Heart left ventricle (tissue), 16 donors: ENCODE measurements around the gene RARRES2. TPM values are rescaled to one million over a fixed set of nuclear protein-coding genes. Genes with fewer than 3 reads are reported as not detected.
A peak's percentile ranks its signal among the peaks of the same experiment; 100 is the strongest.

Experiments
- ATAC-seq, 4 donors: fragments of 200-7000 bp; cut with Tn5 transposase; one replicate each; pipeline ENCODE4 v1.9.1; 2020 to 2022; ENCODE audit warnings: moderate library complexity in 4 of 4, mild to moderate bottlenecking in 3 of 4, moderate number of reproducible peaks in 1 of 4
- DNase-seq, 5 donors: peaks; one replicate each; pipeline ENCODE4 v3.0.0-alpha.2; 2020
- H3K27ac ChIP-seq, 12 donors: fragments of 200-600 bp; sonication (generic) in 4 of 12; one replicate each; pipeline versions ENCODE4 v1.5.0 to v1.8.0; 2016 to 2022; ENCODE audit warnings: mild to moderate bottlenecking in 2 of 12
- H3K27me3 ChIP-seq, 9 donors: fragments of 200-600 bp; sonication (generic) in 2 of 9; one replicate each; pipeline versions ENCODE4 v1.5.1 to v1.8.0; 2016 to 2022; ENCODE audit warnings: mild to moderate bottlenecking in 3 of 9
- H3K36me3 ChIP-seq, 9 donors: fragments of 200-600 bp; sonication (generic) in 2 of 9; one replicate each; pipeline versions ENCODE4 v1.5.0 to v1.8.0; 2018 to 2022; ENCODE audit warnings: mild to moderate bottlenecking in 2 of 9
- H3K4me1 ChIP-seq, 12 donors: fragments of 200-600 bp; sonication (generic) in 4 of 12; one replicate each; pipeline versions ENCODE4 v1.5.0 to v1.8.0; 2016 to 2022; ENCODE audit warnings: mild to moderate bottlenecking in 3 of 12
- H3K4me3 ChIP-seq, 12 donors: fragments of 200-600 bp; sonication (generic) in 4 of 12; one replicate each; pipeline versions ENCODE4 v1.5.0 to v1.8.0; 2017 to 2022; ENCODE audit warnings: mild to moderate bottlenecking in 9 of 12, moderate library complexity in 4 of 12
- H3K9me3 ChIP-seq, 12 donors: fragments of 200-600 bp; sonication (generic) in 4 of 12; one replicate each; pipeline versions ENCODE4 v1.5.0 to v1.8.0; 2016 to 2022; ENCODE audit warnings: mild to moderate bottlenecking in 1 of 12
- POLR2A ChIP-seq, 2 donors: fragments of 450-650 bp; IDR thresholded peaks; one replicate each; pipeline ENCODE4 v1.6.1; 2017; ENCODE audit warnings: antibody characterized with exemption in 2 of 2, mild to moderate bottlenecking in 2 of 2, moderate library complexity in 2 of 2
- WGBS, 4 donors: extraction: QIAGEN DNeasy Blood & Tissue Kit in 2 of 4; methylation state at CpG; one replicate each; pipeline versions ENCODE4 v1.1.5 to v1.1.7; 2013 to 2018; 5-methylcytosine and 5-hydroxymethylcytosine counted together
- intact Hi-C, 10 donors: fragments of 100-400 bp; cut with DNase I; formaldehyde crosslinking; loops; one replicate each; pipeline versions ENCODE4 v1.11.1 to v1.14.2; 2022
- polyA plus RNA-seq, 2 donors: library from polyadenylated mRNA; stranded (reverse); fragments of 200-250 nt; gene quantifications; one replicate each; pipeline ENCODE4 v1.2.3, GENCODE V29; 2013
- total RNA-seq, 9 donors: library from RNA; depleted of rRNA in 2 of 9; stranded (reverse); fragments of >200 nt in 2 of 9; fragmentation: NEBNext Ultra II Directional in 3 of 9; extraction: Animal tissue kit (Norgen Biotek cat#: 25700) in 3 of 9; gene quantifications; one replicate each; pipeline versions ENCODE4 v1.1.0 to v1.2.4, GENCODE V29; 2016 to 2023
- TF ChIP-seq, protein P1 (sequence below), 12 donors: fragments of 200-600 bp; sonication (generic) in 4 of 12; IDR thresholded peaks; one replicate each; pipeline versions ENCODE4 v1.5.0 to v1.8.0; 2018 to 2022; ENCODE audit warnings: antibody characterized with exemption in 12 of 12, mild to moderate bottlenecking in 5 of 12
- donor health status: ischemic (EF 13 %, LVEDD 7.1; RV severe dilation, severe dysfunction).
- donor health status: healthy with polysubstance abuse.
- donor health status: DM: no; HTN: yes; CAD: no.
- donor health status: DM: no; HTN: no; CAD: no.
- donor health status: ischemic (EF 25% LVEDD 6.9; RV normal size, moderate dysfunction).
- donor health status: ischemic (EF 25% LVEDD 5.7; RV mildly dilated, moderate dysfunction).
- donor health status: healthy.
- donor health status: DM: yes; HTN: yes; CAD: no.
- donor health status: ischemic (EF 35%, LVEDD 5.7; RV mildly dilated, moderate dysfunction).
- donor health status: nonischemic (EF 11% LVEDD 7.7; RV severe dilation, severe dysfunction).
- donor health status: DM: yes; HTN: yes; CAD: no.
- donor health status: PGD.
- donor health status: ischemic (EF 29% LVEDD 5.4; RV normal size, mild dysfunction).
- donor health status: nonischemic (EF 23%, LVEDD 6.1; RV moderate dilation, normal function).

Gene RARRES2
- total and polyA plus RNA-seq, 11 donors = 3.9 to 108 (median 12.6) TPM

DNA sequence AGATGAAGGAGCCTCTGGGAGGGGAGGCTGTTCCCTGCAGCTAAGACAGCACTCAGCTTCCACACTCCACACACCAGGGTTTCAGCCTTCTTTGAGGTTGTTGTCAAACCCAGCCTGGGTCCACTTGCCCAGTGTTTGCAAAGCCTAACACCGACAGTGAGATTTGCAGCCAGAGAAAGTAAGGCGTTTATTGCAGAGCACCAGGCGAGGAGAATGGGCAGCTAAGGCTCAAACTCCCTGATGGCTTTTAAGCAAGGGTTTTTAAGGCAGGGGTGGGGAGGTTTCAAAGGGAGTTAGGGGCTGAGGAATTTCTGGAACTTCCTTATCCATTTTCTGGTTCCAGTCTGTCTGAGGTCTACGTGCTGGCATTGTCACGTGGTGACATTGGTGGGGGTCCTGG, 33.0 kb upstream of the RARRES2 start:
- DNase-seq (no peak), ATAC-seq (no peak)
- 82 to 87% (median 84%) methylated on average over 5 of the region's 5 CpGs for whole genome bisulfite sequencing, 4 donors
- Histone ChIP-seq H3K27me3 (no peaks in the 10 kb centered on the region), H3K9me3 (no peaks in the 10 kb centered on the region), H3K36me3 (peaks cover 0 to 47% (median 41%) of the 10 kb centered on the region in 9 donors), H3K4me1 (peaks cover 2 to 52% (median 34%) of the 10 kb centered on the region in 12 donors), H3K4me3 (no peak overlapping the region), H3K27ac (peak overlapping the region in 1 of 12 donors; percentile 64)
- intact Hi-C loops = loop anchor here in 1 of 10 donors (5.0 kb wide), 1 partner anchor 33 kb away; a partner anchor contains a TSS
- TF ChIP-seq, protein P1, sequence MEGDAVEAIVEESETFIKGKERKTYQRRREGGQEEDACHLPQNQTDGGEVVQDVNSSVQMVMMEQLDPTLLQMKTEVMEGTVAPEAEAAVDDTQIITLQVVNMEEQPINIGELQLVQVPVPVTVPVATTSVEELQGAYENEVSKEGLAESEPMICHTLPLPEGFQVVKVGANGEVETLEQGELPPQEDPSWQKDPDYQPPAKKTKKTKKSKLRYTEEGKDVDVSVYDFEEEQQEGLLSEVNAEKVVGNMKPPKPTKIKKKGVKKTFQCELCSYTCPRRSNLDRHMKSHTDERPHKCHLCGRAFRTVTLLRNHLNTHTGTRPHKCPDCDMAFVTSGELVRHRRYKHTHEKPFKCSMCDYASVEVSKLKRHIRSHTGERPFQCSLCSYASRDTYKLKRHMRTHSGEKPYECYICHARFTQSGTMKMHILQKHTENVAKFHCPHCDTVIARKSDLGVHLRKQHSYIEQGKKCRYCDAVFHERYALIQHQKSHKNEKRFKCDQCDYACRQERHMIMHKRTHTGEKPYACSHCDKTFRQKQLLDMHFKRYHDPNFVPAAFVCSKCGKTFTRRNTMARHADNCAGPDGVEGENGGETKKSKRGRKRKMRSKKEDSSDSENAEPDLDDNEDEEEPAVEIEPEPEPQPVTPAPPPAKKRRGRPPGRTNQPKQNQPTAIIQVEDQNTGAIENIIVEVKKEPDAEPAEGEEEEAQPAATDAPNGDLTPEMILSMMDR (IDR thresholded peaks at IDR 0.05) = no peak
- no peak for TF ChIP-seq POLR2A (IDR thresholded peaks at IDR 0.05)

DNA sequence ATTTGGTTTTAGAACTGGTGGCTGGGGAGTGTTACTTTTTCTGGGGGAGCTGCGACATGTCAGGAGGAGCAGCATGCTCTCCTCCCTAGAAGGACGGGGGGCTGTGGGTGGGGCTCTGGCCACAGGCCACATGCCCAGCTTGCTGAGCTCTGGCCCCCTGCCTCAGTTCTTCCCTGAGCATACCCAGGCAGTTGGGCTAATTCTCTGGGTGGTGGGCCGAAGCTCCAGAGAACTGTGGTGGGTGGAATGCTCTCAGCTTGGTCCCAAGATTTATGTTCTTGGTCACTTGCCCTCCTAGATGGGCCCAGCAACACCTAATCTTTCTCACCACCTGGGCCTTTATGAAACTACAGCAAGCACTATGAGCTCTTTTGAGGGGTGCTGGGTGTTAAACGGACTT, 32.6 kb upstream of the RARRES2 start:
- TF ChIP-seq, protein P1 (IDR thresholded peaks at IDR 0.05) = no peak
- TF ChIP-seq POLR2A (IDR thresholded peaks at IDR 0.05) = no peak

DNA sequence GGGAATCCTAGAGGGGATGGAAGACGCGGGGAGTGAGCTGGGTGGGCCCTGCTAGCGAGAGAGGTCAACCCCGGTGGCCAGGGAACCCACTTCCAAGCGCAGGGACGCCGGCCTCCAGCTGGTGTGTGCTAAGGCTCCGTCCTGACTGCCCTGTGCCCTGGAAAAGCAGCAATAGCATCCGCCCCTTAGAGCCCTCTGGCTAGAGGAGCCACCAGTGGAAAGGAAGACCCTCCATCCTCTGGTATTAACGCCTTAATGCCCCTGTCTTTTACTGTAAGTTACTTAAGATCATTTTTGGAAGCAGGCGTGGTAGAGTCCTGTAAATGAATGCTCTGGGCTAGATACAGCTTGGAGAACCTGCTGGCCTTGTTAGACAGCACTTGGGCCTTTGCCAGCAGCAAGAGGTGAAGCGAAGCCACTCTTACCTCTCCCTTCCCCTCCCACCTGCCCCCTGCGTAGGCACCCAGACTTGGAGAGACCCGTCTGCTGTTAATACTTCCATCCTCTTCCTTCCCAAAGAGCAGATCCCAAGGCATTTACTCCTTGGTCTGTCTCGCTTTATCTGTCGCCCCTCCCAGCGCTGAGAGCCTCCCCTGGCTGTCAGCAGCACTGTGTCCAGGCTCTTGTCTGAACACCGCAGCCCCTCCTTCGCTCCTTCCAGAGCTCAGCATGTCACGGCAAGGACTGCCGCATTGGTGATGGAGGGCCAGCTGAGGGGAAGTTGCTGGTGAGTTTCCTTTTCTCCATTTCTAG, 31.8 kb upstream of the RARRES2 start:
- H3K27ac ChIP-seq = peak overlapping the region in 6 of 12 donors; percentile 11 to 64 (median 44)
- peaks cover 2 to 51% (median 33%) of the 10 kb centered on the region in 12 donors for H3K4me1 ChIP-seq
- ATAC-seq (peak in 2 of 4 donors; percentile 15 to 27), DNase-seq (no peak)
- H3K27me3 ChIP-seq = no peaks in the 10 kb centered on the region
- 57 to 73% (median 67%) methylated on average over 20 to 21 of the region's 21 CpGs for WGBS, 4 donors
- intact Hi-C loops = loop anchor here in 1 of 10 donors (5.0 kb wide), 1 partner anchor 34 kb away; a partner anchor contains a TSS
- no peak overlapping the region for H3K4me3 ChIP-seq
- no peak for TF ChIP-seq POLR2A (IDR thresholded peaks at IDR 0.05)
- TF ChIP-seq, protein P1 (IDR thresholded peaks at IDR 0.05) = no peak
- H3K9me3 ChIP-seq = no peaks in the 10 kb centered on the region
- peaks cover 0 to 47% (median 41%) of the 10 kb centered on the region in 9 donors for H3K36me3 ChIP-seq

More for the DNA sequence above, 32.6 kb upstream of the RARRES2 start:
- 74 to 85% (median 77%) methylated on average over 3 to 4 of the region's 4 CpGs for WGBS, 4 donors
- H3K9me3 ChIP-seq = no peaks in the 10 kb centered on the region
- DNase-seq = no peak
- no peak for ATAC-seq
- H3K4me3 ChIP-seq = no peak overlapping the region
- H3K4me1 ChIP-seq = peaks cover 2 to 54% (median 35%) of the 10 kb centered on the region in 12 donors
- H3K27me3 ChIP-seq = no peaks in the 10 kb centered on the region
- peaks cover 0 to 47% (median 41%) of the 10 kb centered on the region in 9 donors for H3K36me3 ChIP-seq
- intact Hi-C loops = loop anchor here in 1 of 10 donors (5.0 kb wide), 1 partner anchor 33 kb away; a partner anchor contains a TSS
- H3K27ac ChIP-seq = peak overlapping the region in 3 of 12 donors; percentile 11 to 64 (median 45)
